Activated naive CD4-positive, alpha-beta T cell treated with anti-CD3 and anti-CD28 coated beads for 36 hours (primary cell): ENCODE data around the gene SLPI. TPM values are rescaled to one million over a fixed set of nuclear protein-coding genes. Genes with fewer than 3 reads are reported as not detected.

Experiments used
- CTCF ChIA-PET: fragments of 350-600 bp; sonication (Branson Sonifier 250); formaldehyde crosslinking; loops from one replicate; lab custom pipeline; 2021; ENCODE audit warnings: antibody characterized with exemption; lab: Charles Lee
- DNase-seq: peaks from one replicate; pipeline ENCODE4 v3.0.0-alpha.2; 2020
- H3K27ac Mint-ChIP-seq: one replicate; pipeline ENCODE4 v1.8.0; 2021; ENCODE audit warnings: mild to moderate bottlenecking, mixed read lengths
- H3K27me3 Mint-ChIP-seq: one replicate; pipeline ENCODE4 v1.8.0; 2021; ENCODE audit warnings: low read depth, mixed read lengths
- H3K36me3 Mint-ChIP-seq: one replicate; pipeline ENCODE4 v1.8.0; 2021; ENCODE audit warnings: low read depth, mixed read lengths
- H3K4me1 Mint-ChIP-seq: one replicate; pipeline ENCODE4 v1.8.0; 2021; ENCODE audit warnings: low read depth, mixed read lengths
- H3K4me3 Mint-ChIP-seq: one replicate; pipeline ENCODE4 v1.8.0; 2021; ENCODE audit warnings: mild to moderate bottlenecking, moderate library complexity, mixed read lengths
- H3K9me3 Mint-ChIP-seq: one replicate; pipeline ENCODE4 v1.8.0; 2021; ENCODE audit warnings: mixed read lengths
- intact Hi-C: fragments of 100-400 bp; cut with micrococcal nuclease; formaldehyde crosslinking; loops from one replicate; pipeline ENCODE4 v1.15.1; 2023
- total RNA-seq, 2 experiments: library from RNA; stranded (reverse); gene quantifications; one replicate each; pipeline ENCODE4 v1.2.3, GENCODE V29; 2021

The SLPI gene
- not detected for total RNA-seq

GRCh38 chr20:45254383-45255262 is at the start of gene SLPI:
Gene SLPI, minus strand, starts transcription at chr20:45254564. Its CDS starts 21 bp downstream, at chr20:45254543.
- Mint-ChIP-seq H3K4me3 (no peak within 1 kb of the TSS), H3K27me3 (peaks cover 19% of the 10 kb centered on the region), H3K9me3 (no peaks in the 10 kb centered on the region), H3K36me3 (no peaks in the 10 kb centered on the region), H3K4me1 (no peaks in the 10 kb centered on the region), H3K27ac (no peak within 1 kb of the TSS)
- no peak for DNase-seq
- CTCF ChIA-PET = no interaction called here
- intact Hi-C loops = no loop called here

GRCh38 chr20:45303586-45304463 is 49.5 kb upstream of the SLPI start:
- H3K4me3 Mint-ChIP-seq = no peak overlapping the region
- no peaks in the 10 kb centered on the region for H3K9me3 Mint-ChIP-seq
- no peak for DNase-seq
- no peaks in the 10 kb centered on the region for H3K36me3 Mint-ChIP-seq
- H3K27me3 Mint-ChIP-seq = peaks cover 37% of the 10 kb centered on the region
- CTCF ChIA-PET = interaction anchor here (0.5 to 5.9 kb wide), 8 partner anchors 8 to 664 kb away, joined by 3 to 87 read pairs (median 4); no protein-coding TSS in a partner anchor
- peaks cover 17% of the 10 kb centered on the region for H3K4me1 Mint-ChIP-seq
- no peak overlapping the region for H3K27ac Mint-ChIP-seq
- intact Hi-C loops = no loop called here

GRCh38 chr20:45301824-45302271 is 47.5 kb upstream of the SLPI start:
- Mint-ChIP-seq H3K27me3 (peaks cover 32% of the 10 kb centered on the region), H3K27ac (peak overlapping the region; percentile 43), H3K4me1 (peaks cover 17% of the 10 kb centered on the region), H3K9me3 (no peaks in the 10 kb centered on the region), H3K4me3 (no peak overlapping the region), H3K36me3 (no peaks in the 10 kb centered on the region)
- CTCF ChIA-PET = interaction anchor here (0.7 to 5.9 kb wide), 5 partner anchors 9 to 525 kb away, joined by 4 to 87 read pairs (median 5); no protein-coding TSS in a partner anchor
- intact Hi-C loops = no loop called here
- peak; percentile 28 for DNase-seq

- CTCF ChIA-PET = interaction anchor here (0.6 to 5.9 kb wide), 6 partner anchors 9 to 524 kb away, joined by 3 to 87 read pairs (median 5); no protein-coding TSS in a partner anchor
- Mint-ChIP-seq H3K4me3 (no peak overlapping the region), H3K4me1 (peaks cover 17% of the 10 kb centered on the region), H3K36me3 (no peaks in the 10 kb centered on the region), H3K9me3 (no peaks in the 10 kb centered on the region), H3K27me3 (peaks cover 32% of the 10 kb centered on the region), H3K27ac (no peak overlapping the region)
- intact Hi-C loops = no loop called here
- DNase-seq = peak; percentile 63
These were observed 46.6 kb upstream of the SLPI start for GRCh38 chr20:45300961-45301360.

- Mint-ChIP-seq H3K36me3 (no peaks in the 10 kb centered on the region), H3K9me3 (no peaks in the 10 kb centered on the region), H3K4me1 (peaks cover 17% of the 10 kb centered on the region), H3K27ac (no peak overlapping the region), H3K4me3 (no peak overlapping the region), H3K27me3 (peaks cover 28% of the 10 kb centered on the region)
- CTCF ChIA-PET = no interaction called here
- no peak for DNase-seq
- intact Hi-C loops = no loop called here
These were observed 45.4 kb upstream of the SLPI start for GRCh38 chr20:45299786-45300185.

- no peaks in the 10 kb centered on the region for H3K9me3 Mint-ChIP-seq
- H3K36me3 Mint-ChIP-seq = no peaks in the 10 kb centered on the region
- peaks cover 24% of the 10 kb centered on the region for H3K27me3 Mint-ChIP-seq
- CTCF ChIA-PET = interaction anchor here (1.2 to 1.5 kb wide), 3 partner anchors 14 to 139 kb away, joined by 3 to 6 read pairs (median 4); no protein-coding TSS in a partner anchor
- intact Hi-C loops = no loop called here
- no peak overlapping the region for H3K27ac Mint-ChIP-seq
- DNase-seq = no peak
- H3K4me1 Mint-ChIP-seq = peaks cover 16% of the 10 kb centered on the region
- H3K4me3 Mint-ChIP-seq = no peak overlapping the region
These were observed 43.6 kb upstream of the SLPI start for GRCh38 chr20:45297786-45298497.

- CTCF ChIA-PET = interaction anchor here (0.6 to 6.4 kb wide), 40 partner anchors 8 to 714 kb away, joined by 3 to 87 read pairs (median 5); partner anchors contain the start of genes MMP9 and SYS1
- Mint-ChIP-seq H3K4me1 (peaks cover 4% of the 10 kb centered on the region), H3K36me3 (no peaks in the 10 kb centered on the region), H3K27ac (no peak overlapping the region), H3K4me3 (no peak overlapping the region), H3K9me3 (no peaks in the 10 kb centered on the region), H3K27me3 (peaks cover 33% of the 10 kb centered on the region)
- intact Hi-C loops = loop anchor here (5.0 kb wide), 2 partner anchors 282 to 327 kb away; partner anchors contain the start of gene STK4
- no peak for DNase-seq
These were observed 40.3 kb upstream of the SLPI start for GRCh38 chr20:45294659-45295058.

- Mint-ChIP-seq H3K36me3 (no peaks in the 10 kb centered on the region), H3K4me1 (peaks cover 4% of the 10 kb centered on the region), H3K9me3 (no peaks in the 10 kb centered on the region), H3K27me3 (peaks cover 33% of the 10 kb centered on the region), H3K27ac (no peak overlapping the region), H3K4me3 (peak overlapping the region; percentile 72)
- intact Hi-C loops = loop anchor here (5.0 kb wide), 2 partner anchors 282 to 327 kb away; partner anchors contain the start of gene STK4
- CTCF ChIA-PET = interaction anchor here (0.6 to 6.4 kb wide), 60 partner anchors 9 to 714 kb away, joined by 3 to 87 read pairs (median 5); partner anchors contain the start of genes KCNS1, MMP9, RBPJL and SYS1
- DNase-seq = no peak
These were observed 39.6 kb upstream of the SLPI start for GRCh38 chr20:45294003-45294368.

- intact Hi-C loops = loop anchor here (5.0 kb wide), 2 partner anchors 281 to 326 kb away; partner anchors contain the start of gene STK4
- Mint-ChIP-seq H3K27ac (no peak overlapping the region), H3K4me3 (peak overlapping the region; percentile 72), H3K27me3 (peaks cover 33% of the 10 kb centered on the region), H3K9me3 (no peaks in the 10 kb centered on the region), H3K4me1 (peaks cover 4% of the 10 kb centered on the region), H3K36me3 (no peaks in the 10 kb centered on the region)
- DNase-seq = peak; percentile 90
- CTCF ChIA-PET = interaction anchor here (0.6 to 6.4 kb wide), 64 partner anchors 9 to 478 kb away, joined by 3 to 87 read pairs (median 5); partner anchors contain the start of genes KCNS1, MATN4, RBPJL and SYS1
These were observed 39.0 kb upstream of the SLPI start for GRCh38 chr20:45293041-45294002.

- Mint-ChIP-seq H3K36me3 (no peaks in the 10 kb centered on the region), H3K4me1 (peaks cover 4% of the 10 kb centered on the region), H3K27ac (no peak overlapping the region), H3K4me3 (peak overlapping the region; percentile 72), H3K9me3 (no peaks in the 10 kb centered on the region), H3K27me3 (peaks cover 33% of the 10 kb centered on the region)
- CTCF ChIA-PET = interaction anchor here (0.7 to 6.4 kb wide), 20 partner anchors 10 to 382 kb away, joined by 3 to 87 read pairs (median 6); partner anchors contain the start of genes MATN4 and SYS1
- no peak for DNase-seq
- intact Hi-C loops = loop anchor here (5.0 kb wide), 2 partner anchors 280 to 325 kb away; partner anchors contain the start of gene STK4
These were observed 38.0 kb upstream of the SLPI start for GRCh38 chr20:45292343-45292742.
